HG03280 (cell line): ENCODE data around the gene KCP.
"Not testable (repeated sequence)": the region's sequence is repeated elsewhere in the genome, so short reads cannot be mapped to it uniquely, and the experiment has no call there.

Source experiments
- ATAC-seq: cut with Tn5 transposase; IDR thresholded peaks from one replicate; pipeline ENCODE4 v1.9.1; 2021; ENCODE audit warnings: mild to moderate bottlenecking, moderate library complexity; ENCODE audit not compliant: unreplicated experiment

KCP gene

GRCh38 chr7:128922496-128923410 lies 12.2 kb upstream of the KCP start:
- ATAC-seq, result no peak

GRCh38 chr7:128921866-128922440 lies 11.4 kb upstream of the KCP start:
- ATAC-seq, result no peak

- no peak for ATAC-seq
Measured at GRCh38 chr7:128920913-128921582, 10.5 kb upstream of the KCP start.

GRCh38 chr7:128919881-128920799 lies 9.6 kb upstream of the KCP start:
- no peak for ATAC-seq

- no peak for ATAC-seq
Measured at GRCh38 chr7:128919241-128919640, 8.7 kb upstream of the KCP start.

- ATAC-seq, result no peak
Measured at GRCh38 chr7:128918016-128918665, 7.6 kb upstream of the KCP start.

GRCh38 chr7:128917122-128917521 lies 6.6 kb upstream of the KCP start:
- ATAC-seq, result no peak

GRCh38 chr7:128916643-128916915 lies 6.1 kb upstream of the KCP start:
- no peak for ATAC-seq

- ATAC-seq, result no peak
Measured at GRCh38 chr7:128915841-128916642, 5.5 kb upstream of the KCP start.

GRCh38 chr7:128915271-128915819 lies 4.8 kb upstream of the KCP start:
- ATAC-seq, result no peak

GRCh38 chr7:128914566-128915151 lies 4.2 kb upstream of the KCP start:
- no peak for ATAC-seq

GRCh38 chr7:128913870-128914565 lies 3.5 kb upstream of the KCP start:
- ATAC-seq, result no peak

GRCh38 chr7:128912709-128913495 lies 2.4 kb upstream of the KCP start:
- ATAC-seq, result not testable (repeated sequence)

- ATAC-seq, result no peak
Measured at GRCh38 chr7:128912281-128912680, 1.8 kb upstream of the KCP start.

GRCh38 chr7:128911423-128912031 lies 1.0 kb upstream of the KCP start:
- no peak for ATAC-seq

GRCh38 chr7:128909625-128910568 lies 612 bp downstream of the KCP start:
- no peak for ATAC-seq
